K562 (cell line): ENCODE data around the gene PIGC. TPM values are rescaled to one million over a fixed set of nuclear protein-coding genes. Genes with fewer than 3 reads are reported as not detected.
A peak's percentile ranks its signal among the peaks of the same experiment; 100 is the strongest.

Source experiments
- ATAC-seq: fragments of 200-7000 bp; cut with Tn5 transposase; 3 replicates; pipeline ENCODE4 v1.9.1; 2020; ENCODE audit warnings: moderate library complexity
- BruUV-seq: library from RNA; stranded (reverse); fragments of 400-500 nt; replicated peaks from 2 replicates; lab custom pipeline; 2021; lab: Mats Ljungman, UMichigan
- CTCF ChIA-PET: fragments of 300-600 bp; formaldehyde crosslinking; extraction: SDS; loops from one replicate; lab custom pipeline; 2021; ENCODE audit warnings: low intra/inter-chr PET ratio; lab: Yijun Ruan, JAX
- POLR2A ChIA-PET: fragments of 300-600, 350-650 bp; sonication (Branson Sonifier 250); formaldehyde crosslinking; extraction: SDS; loops from one replicate; lab custom pipeline; 2021; ENCODE audit warnings: antibody characterized with exemption, inconsistent platforms; lab: Yijun Ruan, JAX
- DNase-seq, 4 experiments: peaks; one replicate each; pipeline versions ENCODE4 v3.0.0 to v3.0.0-alpha.2; 2011 to 2018; ENCODE audit warnings: low spot score in 3 of 4, mixed read lengths in 3 of 4; ENCODE audit errors: extremely low read depth in 1 of 4
- FAIRE-seq: peaks from 2 replicates; lab custom pipeline; 2011; peaks lifted over from hg19 to GRCh38; lab: Jason Lieb, UNC
- H2AFZ ChIP-seq: 2 replicates; pipeline ENCODE4 v1.6.0; 2011; ENCODE audit warnings: low read depth, low read length, control low read depth, inconsistent platforms
- H3K27ac ChIP-seq: fragments of 200-600 bp; 3 replicates; pipeline ENCODE4 v1.8.0; 2011; ENCODE audit warnings: low read depth, mild to moderate bottlenecking, control low read depth, inconsistent platforms, low read length, moderate library complexity, mixed read lengths; ENCODE audit errors: extremely low read depth
- H3K27me3 ChIP-seq, 2 experiments: fragments of 300-600 bp in 1 of 2; 2 replicates in 1 of 2; 3 replicates in 1 of 2; pipeline versions ENCODE4 v1.6.0 to v1.8.0; 2011; ENCODE audit warnings: inconsistent platforms in 2 of 2, low read length in 2 of 2, mild to moderate bottlenecking in 1 of 2, mixed read lengths in 1 of 2, moderate library complexity in 1 of 2; ENCODE audit not compliant: control insufficient read depth in 2 of 2, insufficient read depth in 2 of 2
- H3K36me3 ChIP-seq: fragments of 300-600 bp; 3 replicates; pipeline ENCODE4 v1.8.0; 2011; ENCODE audit warnings: mild to moderate bottlenecking, low read length, inconsistent platforms; ENCODE audit not compliant: control insufficient read depth, insufficient read depth
- H3K4me1 ChIP-seq, 2 experiments: fragments of 200-600 bp in 1 of 2; replicated peaks in 1 of 2; 2 replicates in 1 of 2; 3 replicates in 1 of 2; pipeline versions ENCODE4 v1.5.1 to v1.8.0; 2011; ENCODE audit warnings: inconsistent platforms in 2 of 2, low read length in 2 of 2, mild to moderate bottlenecking in 1 of 2, mixed read lengths in 1 of 2, moderate library complexity in 1 of 2; ENCODE audit not compliant: control insufficient read depth in 2 of 2, insufficient read depth in 2 of 2
- H3K4me2 ChIP-seq: 2 replicates; pipeline ENCODE4 v1.6.1; 2011; ENCODE audit warnings: low read length, control low read depth, inconsistent platforms, mixed read lengths; ENCODE audit not compliant: insufficient read depth
- H3K4me3 ChIP-seq: fragments of 200-600 bp; sonication (generic), shearing (Covaris generic); 2 replicates; pipeline ENCODE4 v1.5.1; 2016; ENCODE audit warnings: control low read depth, inconsistent platforms
- H3K79me2 ChIP-seq: fragments of 200-600 bp; 3 replicates; pipeline ENCODE4 v1.8.0; 2011; ENCODE audit warnings: low read length, inconsistent platforms; ENCODE audit not compliant: control insufficient read depth, insufficient read depth
- H3K9ac ChIP-seq, 2 experiments: 2 replicates each; pipeline versions ENCODE4 v1.6.0 to v1.6.1; 2011; ENCODE audit warnings: low read depth in 2 of 2, low read length in 2 of 2, control low read depth in 1 of 2, inconsistent platforms in 1 of 2, mild to moderate bottlenecking in 1 of 2, mixed read lengths in 1 of 2; ENCODE audit not compliant: insufficient read depth in 1 of 2
- H3K9me1 ChIP-seq: one replicate; pipeline ENCODE4 v1.6.0; 2011; ENCODE audit warnings: inconsistent platforms, mild to moderate bottlenecking, low read length, moderate library complexity; ENCODE audit not compliant: control insufficient read depth, insufficient read depth
- H3K9me3 ChIP-seq: replicated peaks from 2 replicates; pipeline ENCODE4 v1.5.1; 2011; ENCODE audit warnings: low read depth, low read length, inconsistent platforms; ENCODE audit not compliant: control insufficient read depth, insufficient read depth
- H4K20me1 ChIP-seq: replicated peaks from 2 replicates; pipeline ENCODE4 v1.6.1; 2011; ENCODE audit warnings: low read length, inconsistent platforms, mixed read lengths; ENCODE audit not compliant: control insufficient read depth, insufficient read depth
- CREM ChIP-seq: IDR thresholded peaks from 2 replicates; pipeline ENCODE4 v1.6.1; 2014; ENCODE audit warnings: antibody characterized with exemption, low read depth
- FOXA3 ChIP-seq, 2 experiments: fragments of 450-650 bp in 1 of 2; sonication (generic) in 1 of 2; formaldehyde crosslinking; IDR thresholded peaks in 1 of 2; conservative IDR thresholded peaks in 1 of 2; 2 replicates each; pipeline versions ENCODE4 v1.4.0 to v1.8.0; 2020 to 2022; ENCODE audit warnings: mild to moderate bottlenecking in 2 of 2, missing genetic modification reagents in 1 of 2
- HNRNPK ChIP-seq: fragments of 200-400 bp; formaldehyde crosslinking; IDR thresholded peaks from one replicate; pipeline ENCODE4 v1.6.1; 2018; ENCODE audit warnings: mild to moderate bottlenecking, low read depth, low read length; ENCODE audit not compliant: poor library complexity, severe bottlenecking
- NFYB ChIP-seq: IDR thresholded peaks from 2 replicates; pipeline ENCODE4 v1.6.1; 2011; ENCODE audit warnings: mild to moderate bottlenecking, moderate library complexity; ENCODE audit not compliant: insufficient read length; ENCODE audit errors: extremely low read depth
- RFX1 ChIP-seq: fragments of 450-650 bp; IDR thresholded peaks from 2 replicates; pipeline ENCODE4 v1.6.1; 2016; ENCODE audit warnings: mild to moderate bottlenecking, moderate library complexity
- SMAD1 ChIP-seq: fragments of 150-350 bp; IDR thresholded peaks from 2 replicates; pipeline ENCODE4 v1.6.1; 2014; ENCODE audit warnings: low read length, low read depth; ENCODE audit not compliant: partially characterized antibody
- SMAD2 ChIP-seq: fragments of 150-350 bp; IDR thresholded peaks from 2 replicates; pipeline ENCODE4 v1.6.1; 2014; ENCODE audit warnings: low read depth, mild to moderate bottlenecking, low read length
- SMAD4 ChIP-seq: fragments of 250-450 bp; sonication (Bioruptor Pico); conservative IDR thresholded peaks from 2 replicates; pipeline ENCODE4 v1.8.0; 2021; ENCODE audit warnings: inconsistent platforms, mild to moderate bottlenecking, moderate library complexity
- SMARCB1 ChIP-seq: IDR thresholded peaks from 2 replicates; pipeline ENCODE4 v1.6.1; 2011; ENCODE audit warnings: improper control_type of control experiment, low read depth; ENCODE audit not compliant: insufficient read length
- ZFP30 ChIP-seq: fragments of 250-450 bp; sonication (Bioruptor Pico); IDR thresholded peaks from 2 replicates; pipeline ENCODE4 v1.8.0; 2022; ENCODE audit warnings: moderate library complexity, mild to moderate bottlenecking, inconsistent platforms, borderline replicate concordance
- WGBS: fragments of 100-300 bp; shearing (Covaris generic); methylation state at CpG from one replicate; pipeline ENCODE4 v1.1.6; 2016; ENCODE audit warnings: low coverage, mixed read lengths; ENCODE audit not compliant: insufficient coverage; ENCODE audit errors: missing lambda C conversion rate; 5-methylcytosine and 5-hydroxymethylcytosine counted together
- in situ Hi-C: fragments of 300-500 bp; cut with MboI; formaldehyde crosslinking; loops from 4 replicates; pipeline ENCODE4 v1.15.0; 2018; ENCODE audit warnings: inconsistent platforms, mixed read lengths
- intact Hi-C: fragments of 100-400 bp; cut with micrococcal nuclease; formaldehyde crosslinking; loops from 2 replicates; pipeline ENCODE4 v1.14.2; 2022
- polyA plus RNA-seq, 8 experiments: library from polyadenylated mRNA; depleted of rRNA in 4 of 8; stranded (reverse) in 5 of 8; unstranded in 3 of 8; fragments of >200 nt; fragmentation: Nextera tagmentation in 2 of 8; fragmentation: Illumina TruSeq in 1 of 8; extraction: Ambion mirVana in 2 of 8; extraction: Trizol in 1 of 8; gene quantifications; 2 replicates each; pipeline versions ENCODE4 v1.2.1 to v1.2.3, GENCODE V29; 2011 to 2014; ENCODE audit warnings: inconsistent platforms in 1 of 8, missing spikeins in 1 of 8
- total RNA-seq, 7 experiments: library from RNA; depleted of rRNA in 6 of 7; stranded (reverse); fragments of >200 nt in 6 of 7; fragmentation: Illumina TruSeq in 2 of 7; extraction: Trizol in 2 of 7; gene quantifications; 2 replicates each; pipeline versions ENCODE4 v1.2.1 to v1.2.3, GENCODE V29; 2011 to 2021; ENCODE audit warnings: low replicate concordance in 1 of 7
- TF ChIP-seq, protein P1 (sequence below): fragments of 450-650 bp; formaldehyde crosslinking; IDR thresholded peaks from 2 replicates; pipeline ENCODE4 v1.4.0; 2022; ENCODE audit warnings: missing genetic modification characterization

PIGC gene
- total and polyA plus RNA-seq, 9 of the 15 experiments (the other 6 are each of a cell fraction or from before 2014, with no cell fraction given) = 30.5 to 97.9 (median 54.7) TPM

GRCh38 chr1:172465617-172466016 is 21.7 kb upstream of the PIGC start:
- BruUV-seq = no TSS peak

More at GRCh38 chr1:172465617-172466016, 21.7 kb upstream of the PIGC start:
- DNase-seq = no peak
- Histone ChIP-seq H3K27me3 (no peaks in the 10 kb centered on the region; a peak in 1 of 5 replicates), H3K27ac (no peak overlapping the region), H3K4me1 (no peaks in the 10 kb centered on the region), H4K20me1 (no peaks in the 10 kb centered on the region), H3K79me2 (no peaks in the 10 kb centered on the region), H3K36me3 (no peaks in the 10 kb centered on the region), H3K4me3 (no peak overlapping the region), H3K9ac (no peak overlapping the region), H3K9me1 (no peaks in the 10 kb centered on the region), H2AFZ (0 out of 2 replicates have a peak overlapping the region, but pooled peaks have one; percentile 1), H3K4me2 (no peak overlapping the region), H3K9me3 (no peaks in the 10 kb centered on the region)
- ChIA-PET POLR2A (interaction anchor here (1.0 to 1.1 kb wide), 2 partner anchors 9 to 67 kb away, joined by 5 read pairs; partner anchors contain the start of gene SUCO), CTCF (no interaction called here)
- WGBS = 28% methylated on average over 1 of the region's 1 CpG
- TF ChIP-seq HNRNPK = no peak
- no peak for TF ChIP-seq RFX1
- TF ChIP-seq FOXA3 (CRISPR knock-in tag; conservative IDR thresholded peaks at IDR 0.05 in 1 of 2, IDR thresholded peaks at IDR 0.05 in 1 of 2) = no peak
- TF ChIP-seq ZFP30 = no peak
- no peak for TF ChIP-seq SMAD1
- TF ChIP-seq SMARCB1 = no peak
- TF ChIP-seq NFYB = no peak
- no peak for TF ChIP-seq SMAD2
- TF ChIP-seq CREM = no peak
- TF ChIP-seq, protein P1, sequence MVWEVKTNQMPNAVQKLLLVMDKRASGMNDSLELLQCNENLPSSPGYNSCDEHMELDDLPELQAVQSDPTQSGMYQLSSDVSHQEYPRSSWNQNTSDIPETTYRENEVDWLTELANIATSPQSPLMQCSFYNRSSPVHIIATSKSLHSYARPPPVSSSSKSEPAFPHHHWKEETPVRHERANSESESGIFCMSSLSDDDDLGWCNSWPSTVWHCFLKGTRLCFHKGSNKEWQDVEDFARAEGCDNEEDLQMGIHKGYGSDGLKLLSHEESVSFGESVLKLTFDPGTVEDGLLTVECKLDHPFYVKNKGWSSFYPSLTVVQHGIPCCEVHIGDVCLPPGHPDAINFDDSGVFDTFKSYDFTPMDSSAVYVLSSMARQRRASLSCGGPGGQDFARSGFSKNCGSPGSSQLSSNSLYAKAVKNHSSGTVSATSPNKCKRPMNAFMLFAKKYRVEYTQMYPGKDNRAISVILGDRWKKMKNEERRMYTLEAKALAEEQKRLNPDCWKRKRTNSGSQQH (CRISPR knock-in tag) = no peak
- no peak for TF ChIP-seq SMAD4
- ATAC-seq = no peak
- in situ Hi-C loops (no loop called here), intact Hi-C loops (no loop called here)
- FAIRE-seq = no peak
